H1 (cell line): ENCODE results near the gene PTP4A1. TPM values are rescaled to one million over a fixed set of nuclear protein-coding genes. Genes with fewer than 3 reads are reported as not detected.

Source experiments
- BACH1 ChIP-seq: IDR thresholded peaks from 2 replicates; pipeline ENCODE4 v1.6.1; 2012; ENCODE audit warnings: low read length, improper control_type of control experiment
- CEBPB ChIP-seq: IDR thresholded peaks from 2 replicates; pipeline ENCODE4 v1.6.1; 2012; ENCODE audit warnings: low read depth, low read length
- CHD1 ChIP-seq: IDR thresholded peaks from 2 replicates; pipeline ENCODE4 v1.6.1; 2012; ENCODE audit warnings: low read depth, low read length, improper control_type of control experiment
- GABPA ChIP-seq: IDR thresholded peaks from 2 replicates; pipeline ENCODE4 v1.6.1; 2011; ENCODE audit warnings: mild to moderate bottlenecking, low read length, moderate library complexity, borderline replicate concordance; ENCODE audit not compliant: insufficient read depth
- JUND ChIP-seq: IDR thresholded peaks from 2 replicates; pipeline ENCODE4 v1.6.1; 2011; ENCODE audit warnings: mild to moderate bottlenecking, improper control_type of control experiment, low read length
- POLR2AphosphoS5 ChIP-seq: IDR thresholded peaks from 2 replicates; pipeline ENCODE4 v1.6.1; 2011; ENCODE audit warnings: low read depth, low read length
- SAP30 ChIP-seq: fragments of 300-600 bp; sonication (generic); IDR thresholded peaks from 2 replicates; pipeline ENCODE4 v1.7.1; 2012; ENCODE audit warnings: low read length, moderate library complexity, mild to moderate bottlenecking, inconsistent platforms; ENCODE audit not compliant: insufficient read depth, insufficient replicate concordance
- SP2 ChIP-seq: IDR thresholded peaks from 2 replicates; pipeline ENCODE4 v1.6.1; 2012; ENCODE audit warnings: mild to moderate bottlenecking, low read length, inconsistent platforms
- polyA plus RNA-seq, 7 experiments: library from polyadenylated mRNA; depleted of rRNA in 3 of 7; stranded (reverse) in 5 of 7; unstranded in 2 of 7; fragments of >200 nt in 5 of 7; fragments of 200-250 nt in 2 of 7; gene quantifications; 1 replicate in 5 of 7; 2 replicates in 1 of 7; 4 replicates in 1 of 7; pipeline versions ENCODE4 v1.2.1 to v1.2.3, GENCODE V29; 2011 to 2013; ENCODE audit warnings: missing spikeins in 2 of 7, mixed read lengths in 2 of 7
- total RNA-seq: library from RNA; stranded (reverse); fragmentation: NEBNext Ultra II Directional; extraction: Animal tissue kit (Norgen Biotek cat#: 25700); gene quantifications from 2 replicates; pipeline ENCODE4 v1.2.1, GENCODE V29; 2021

PTP4A1 gene
- total and polyA plus RNA-seq, 2 of the 8 experiments (the other 6 are each of a cell fraction or from before 2014, with no cell fraction given) = 21.1 to 76.3 TPM

- TF ChIP-seq POLR2AphosphoS5 (peak; percentile 31; the same call in 1 of the 2 replicates), CHD1 (no peak), SP2 (no peak), BACH1 (no peak), JUND (no peak), SAP30 (no peak), CEBPB (peak; percentile 34; the same call in 1 of the 2 replicates), GABPA (no peak)
- TF ChIP-seq, all 59 proteins: peak for 3
Measured at GRCh38 chr6:63571361-63572043, 778 bp upstream of the PTP4A1 start (continued).
